BLaER1 (cell line): ENCODE results near the gene PTPN1.

Experiments
- H3K27ac ChIP-seq: shearing (Covaris generic); formaldehyde crosslinking; 2 replicates; pipeline ENCODE4 v1.8.1; 2022
- H3K27me3 ChIP-seq: shearing (Covaris generic); formaldehyde crosslinking; 2 replicates; pipeline ENCODE4 v1.8.1; 2022
- H3K36me3 ChIP-seq: shearing (Covaris generic); formaldehyde crosslinking; 2 replicates; pipeline ENCODE4 v1.8.1; 2022
- H3K4me1 ChIP-seq: shearing (Covaris generic); formaldehyde crosslinking; 2 replicates; pipeline ENCODE4 v1.8.1; 2022
- H3K4me2 ChIP-seq: shearing (Covaris generic); formaldehyde crosslinking; 2 replicates; pipeline ENCODE4 v1.8.1; 2022
- H3K4me3 ChIP-seq: shearing (Covaris generic); formaldehyde crosslinking; 2 replicates; pipeline ENCODE4 v1.8.1; 2022
- H3K9ac ChIP-seq: shearing (Covaris generic); formaldehyde crosslinking; 2 replicates; pipeline ENCODE4 v1.8.1; 2022
- H3K9me3 ChIP-seq: shearing (Covaris generic); formaldehyde crosslinking; 2 replicates; pipeline ENCODE4 v1.8.1; 2022
- H4K20me1 ChIP-seq: shearing (Covaris generic); formaldehyde crosslinking; 2 replicates; pipeline ENCODE4 v1.8.1; 2022
- Cebpa-rat ChIP-seq: shearing (Covaris generic); IDR thresholded peaks from 2 replicates; pipeline ENCODE4 v1.8.1; 2022

The PTPN1 gene

GRCh38 chr20:50554694-50555579 lies 44.8 kb downstream of the PTPN1 start:
- Histone ChIP-seq H3K9ac (no peak overlapping the region), H3K27ac (no peak overlapping the region), H4K20me1 (peaks cover 54% of the 10 kb centered on the region), H3K27me3 (no peaks in the 10 kb centered on the region), H3K9me3 (peaks cover 6% of the 10 kb centered on the region), H3K4me2 (no peak overlapping the region), H3K36me3 (peaks cover 40% of the 10 kb centered on the region), H3K4me3 (no peak overlapping the region), H3K4me1 (peaks cover 8% of the 10 kb centered on the region)
- TF ChIP-seq Cebpa-rat, result no peak

GRCh38 chr20:50555662-50556061 lies 45.5 kb downstream of the PTPN1 start:
- no peak overlapping the region for H3K4me2 ChIP-seq
- H3K27ac ChIP-seq, result no peak overlapping the region
- no peaks in the 10 kb centered on the region for H3K27me3 ChIP-seq
- H3K4me1 ChIP-seq, result peaks cover 7% of the 10 kb centered on the region
- TF ChIP-seq Cebpa-rat, result no peak
- H3K36me3 ChIP-seq, result peaks cover 44% of the 10 kb centered on the region
- H3K9me3 ChIP-seq, result peaks cover 6% of the 10 kb centered on the region
- no peak overlapping the region for H3K9ac ChIP-seq
- no peak overlapping the region for H3K4me3 ChIP-seq
- peaks cover 55% of the 10 kb centered on the region for H4K20me1 ChIP-seq

DNA sequence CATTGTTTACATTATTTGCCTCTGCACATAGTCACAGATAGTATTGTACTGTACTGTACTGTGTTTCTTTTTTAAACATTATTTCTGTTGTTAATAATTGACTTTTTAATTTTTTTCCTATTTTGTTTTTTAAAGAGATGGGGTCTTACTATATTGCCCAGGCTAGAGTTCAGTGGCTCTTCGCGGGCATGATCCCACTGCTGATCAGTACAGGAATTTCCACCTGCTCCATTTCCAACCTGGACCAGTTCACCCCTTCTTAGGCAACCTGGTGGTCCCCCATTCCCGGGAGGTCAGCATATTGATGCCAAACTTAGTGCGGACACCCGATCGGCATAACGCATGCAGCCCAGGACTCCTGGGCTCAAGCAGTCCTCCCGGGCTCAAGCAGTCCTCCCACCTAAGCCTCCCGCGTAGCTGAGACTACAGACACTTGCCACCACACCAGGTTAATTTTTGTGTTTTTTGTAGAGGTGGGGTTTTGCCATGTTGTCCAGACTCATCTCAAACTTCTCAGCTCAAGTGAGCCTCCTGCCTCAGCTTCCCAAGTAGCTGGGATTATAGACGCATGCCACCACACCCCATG lies 47.5 kb downstream of the PTPN1 start:
- Histone ChIP-seq H3K4me3 (no peak overlapping the region), H3K4me1 (peaks cover 7% of the 10 kb centered on the region), H4K20me1 (peaks cover 42% of the 10 kb centered on the region), H3K27me3 (no peaks in the 10 kb centered on the region), H3K9ac (no peak overlapping the region), H3K9me3 (peaks cover 6% of the 10 kb centered on the region), H3K36me3 (peaks cover 49% of the 10 kb centered on the region), H3K4me2 (no peak overlapping the region), H3K27ac (no peak overlapping the region)
- TF ChIP-seq Cebpa-rat, result no peak

DNA sequence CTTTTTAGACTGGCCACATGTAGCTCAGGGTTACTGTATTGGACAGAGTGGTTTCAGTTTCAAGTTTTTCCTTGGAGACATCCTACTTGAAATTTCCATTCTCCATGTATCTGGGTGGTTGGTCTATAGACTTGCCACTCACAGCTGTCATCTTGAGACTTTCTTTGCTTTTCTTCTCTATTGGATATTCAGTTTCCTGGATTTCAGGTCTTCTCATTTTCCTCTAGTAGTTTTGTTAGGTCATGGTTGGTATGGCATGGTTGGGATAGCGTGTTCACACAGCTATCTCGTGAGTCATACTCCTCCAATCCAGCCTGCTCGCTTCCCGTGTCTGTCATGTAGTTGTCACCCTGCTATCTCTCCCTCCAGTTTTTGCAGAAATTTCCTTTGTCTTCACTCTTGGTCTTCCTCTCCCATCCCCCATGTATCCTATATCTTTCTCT lies 48.3 kb downstream of the PTPN1 start:
- no peak overlapping the region for H3K4me3 ChIP-seq
- H3K36me3 ChIP-seq, result peaks cover 56% of the 10 kb centered on the region
- H4K20me1 ChIP-seq, result peaks cover 38% of the 10 kb centered on the region
- H3K9ac ChIP-seq, result no peak overlapping the region
- TF ChIP-seq Cebpa-rat, result no peak
- peaks cover 6% of the 10 kb centered on the region for H3K9me3 ChIP-seq
- H3K4me1 ChIP-seq, result peaks cover 7% of the 10 kb centered on the region
- no peak overlapping the region for H3K27ac ChIP-seq
- no peaks in the 10 kb centered on the region for H3K27me3 ChIP-seq
- H3K4me2 ChIP-seq, result no peak overlapping the region

DNA sequence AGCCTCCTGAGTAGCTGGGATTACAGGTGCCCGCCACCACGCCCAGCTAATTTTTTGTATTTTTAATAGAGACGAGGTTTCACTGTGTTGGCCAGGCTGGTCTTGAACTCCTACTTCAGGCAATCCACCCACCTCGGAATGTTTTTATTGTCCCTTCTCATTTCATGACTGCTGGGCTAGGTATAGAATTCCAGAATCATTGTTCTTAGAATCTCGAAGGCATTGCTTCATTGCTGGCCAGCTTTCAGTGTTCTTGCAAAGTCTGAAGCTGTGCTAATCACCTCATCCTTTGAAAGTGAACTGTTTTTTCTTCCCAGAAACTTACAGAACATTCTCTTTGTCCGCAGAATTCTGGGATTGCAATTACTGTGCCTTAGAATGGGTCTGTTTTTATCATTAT lies 49.0 kb downstream of the PTPN1 start:
- H4K20me1 ChIP-seq, result peaks cover 38% of the 10 kb centered on the region
- H3K9me3 ChIP-seq, result peaks cover 1% of the 10 kb centered on the region
- no peaks in the 10 kb centered on the region for H3K27me3 ChIP-seq
- peaks cover 57% of the 10 kb centered on the region for H3K36me3 ChIP-seq
- no peak for TF ChIP-seq Cebpa-rat
- H3K4me1 ChIP-seq, result peaks cover 7% of the 10 kb centered on the region
- no peak overlapping the region for H3K9ac ChIP-seq
- no peak overlapping the region for H3K4me3 ChIP-seq
- no peak overlapping the region for H3K27ac ChIP-seq
- H3K4me2 ChIP-seq, result no peak overlapping the region

DNA sequence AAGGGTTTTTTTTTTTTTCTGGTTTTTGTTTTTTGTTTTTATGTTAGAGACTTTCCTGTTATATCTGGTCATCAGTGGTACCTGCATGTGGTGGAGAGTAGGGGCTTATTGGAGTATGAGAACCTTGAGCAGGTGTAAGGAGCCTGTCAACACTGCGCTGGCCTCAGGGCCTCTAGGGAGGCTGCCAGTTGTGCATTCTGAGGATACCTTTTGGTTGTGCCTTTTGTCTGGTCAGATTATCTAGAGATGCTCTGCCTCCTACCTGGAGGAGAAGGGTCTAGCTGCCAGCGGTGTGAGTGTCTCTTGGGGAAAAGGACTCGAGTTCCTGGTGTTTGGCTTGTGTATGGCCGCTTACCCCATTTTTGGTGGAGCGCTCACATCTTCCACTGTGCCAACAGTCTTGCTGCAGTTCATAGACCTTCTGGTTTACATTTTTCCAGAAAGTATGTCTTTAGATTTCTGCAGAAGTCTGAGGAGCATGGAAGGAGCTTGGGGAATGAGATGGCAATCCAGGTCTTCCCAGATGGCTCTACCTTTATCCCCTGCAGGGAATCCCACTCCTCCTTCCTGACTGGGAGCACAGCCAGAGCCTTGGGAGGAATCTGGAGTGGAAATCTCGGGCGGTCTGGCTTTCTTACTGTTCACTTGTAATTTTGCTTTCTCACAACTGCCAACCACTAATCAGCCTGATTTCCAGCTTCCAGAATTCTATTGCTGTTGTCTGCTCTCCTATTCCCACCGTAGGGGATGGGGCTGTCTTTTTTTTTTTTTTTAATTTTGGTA lies 49.9 kb downstream of the PTPN1 start:
- Histone ChIP-seq H3K9me3 (no peaks in the 10 kb centered on the region; the same call in 1 of the 2 replicates), H3K36me3 (peaks cover 64% of the 10 kb centered on the region), H3K27me3 (no peaks in the 10 kb centered on the region), H3K9ac (no peak overlapping the region), H3K4me1 (peaks cover 7% of the 10 kb centered on the region), H3K4me2 (no peak overlapping the region), H4K20me1 (peaks cover 38% of the 10 kb centered on the region), H3K27ac (no peak overlapping the region), H3K4me3 (no peak overlapping the region)
- no peak for TF ChIP-seq Cebpa-rat

DNA sequence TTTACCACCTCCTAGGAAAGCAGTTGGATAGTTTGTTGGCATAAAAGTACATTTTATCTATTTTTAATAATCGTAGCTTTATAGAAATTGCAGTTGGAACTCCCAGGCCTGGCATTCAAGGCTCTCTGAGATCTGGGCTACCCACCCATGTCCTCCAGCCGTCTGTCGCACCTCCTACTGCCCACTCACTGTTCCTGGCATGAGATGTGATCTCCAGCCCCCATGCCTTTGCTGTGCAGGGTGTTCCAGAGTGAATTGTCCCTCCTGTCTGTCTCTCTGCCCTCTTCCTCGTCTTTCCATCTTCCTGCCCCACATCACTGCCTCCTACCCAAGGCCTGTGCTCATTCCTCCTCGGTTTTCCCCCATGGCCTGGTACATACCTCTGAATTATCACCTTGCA lies 50.7 kb downstream of the PTPN1 start:
- Histone ChIP-seq H3K36me3 (peaks cover 72% of the 10 kb centered on the region), H3K4me3 (no peak overlapping the region), H3K9me3 (no peaks in the 10 kb centered on the region), H3K4me1 (peaks cover 4% of the 10 kb centered on the region), H4K20me1 (peaks cover 40% of the 10 kb centered on the region), H3K27ac (no peak overlapping the region), H3K9ac (no peak overlapping the region), H3K27me3 (no peaks in the 10 kb centered on the region), H3K4me2 (no peak overlapping the region)
- no peak for TF ChIP-seq Cebpa-rat

DNA sequence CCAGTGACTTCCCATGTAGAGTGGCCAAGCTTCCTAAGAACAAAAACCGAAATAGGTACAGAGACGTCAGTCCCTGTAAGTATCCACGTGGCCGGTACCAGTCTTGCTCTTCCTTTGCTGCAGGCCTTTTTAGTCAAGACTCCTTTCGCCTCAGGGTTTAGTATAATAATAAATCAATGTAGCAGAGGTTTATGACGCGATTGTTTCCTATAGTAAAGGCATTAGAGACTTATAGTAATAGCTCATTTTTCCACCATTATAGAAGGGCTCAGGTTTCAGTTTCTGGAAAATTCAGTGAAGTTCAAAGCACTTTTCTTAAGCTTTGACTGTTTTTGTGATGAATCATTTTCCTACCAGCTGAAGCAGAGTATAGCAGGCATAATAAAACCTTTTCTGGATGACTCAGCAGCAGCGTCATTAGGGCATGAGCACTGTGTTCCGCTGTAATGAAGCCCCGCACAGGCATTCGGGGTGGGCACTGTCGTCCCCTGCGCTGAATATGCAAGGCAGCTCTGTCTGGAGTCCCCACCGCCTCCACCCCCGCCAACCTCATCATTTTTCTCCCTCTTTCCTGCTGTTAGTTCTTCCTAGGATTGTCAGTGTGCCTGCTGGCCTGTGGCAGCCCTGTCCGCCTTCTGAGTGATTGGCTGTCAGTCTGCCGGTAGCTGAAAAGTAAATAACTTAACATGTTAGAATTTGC lies 51.3 kb downstream of the PTPN1 start:
- Histone ChIP-seq H3K9me3 (no peaks in the 10 kb centered on the region), H3K9ac (no peak overlapping the region), H3K27ac (no peak overlapping the region), H3K4me2 (no peak overlapping the region), H4K20me1 (peaks cover 46% of the 10 kb centered on the region), H3K27me3 (no peaks in the 10 kb centered on the region), H3K4me3 (no peak overlapping the region), H3K36me3 (peaks cover 78% of the 10 kb centered on the region), H3K4me1 (no peaks in the 10 kb centered on the region)
- no peak for TF ChIP-seq Cebpa-rat

- TF ChIP-seq Cebpa-rat, result no peak
- Histone ChIP-seq H3K9ac (no peak overlapping the region), H3K27me3 (no peaks in the 10 kb centered on the region), H4K20me1 (peaks cover 49% of the 10 kb centered on the region), H3K4me2 (no peak overlapping the region), H3K36me3 (peaks cover 79% of the 10 kb centered on the region), H3K4me1 (no peaks in the 10 kb centered on the region), H3K4me3 (no peak overlapping the region), H3K9me3 (no peaks in the 10 kb centered on the region), H3K27ac (no peak overlapping the region)
Measured at GRCh38 chr20:50562262-50562701, 52.1 kb downstream of the PTPN1 start.
